Natural killer cell (primary cell): ENCODE data around the gene PRKAG2. TPM values are rescaled to one million over a fixed set of nuclear protein-coding genes. Genes with fewer than 3 reads are reported as not detected.
A peak's percentile ranks its signal among the peaks of the same experiment; 100 is the strongest.

ENCODE experiments used
- ATAC-seq, 3 donors: fragments of 150-1000 bp in 2 of 3; fragments of 200-7000 bp in 1 of 3; cut with Tn5 transposase; 1 replicate in 1 of 3; 2 replicates in 2 of 3; pipeline ENCODE4 v1.10.0; 2021; ENCODE audit warnings: mild to moderate bottlenecking in 2 of 3, moderate library complexity in 2 of 3
- DNase-seq, 2 donors: peaks; one replicate each; pipeline versions ENCODE4 v3.0.0 to v3.0.0-alpha.2; 2013 to 2021; ENCODE audit warnings: mixed read lengths in 1 of 2
- H3K27ac ChIP-seq: one replicate; pipeline ENCODE4 v1.5.1; 2013; ENCODE audit warnings: mild to moderate bottlenecking, low read length
- H3K27me3 ChIP-seq: one replicate; pipeline ENCODE4 v1.6.1; 2013; ENCODE audit warnings: low read length; ENCODE audit not compliant: control insufficient read depth, insufficient read depth
- H3K36me3 ChIP-seq: one replicate; pipeline ENCODE4 v1.6.1; 2013; ENCODE audit warnings: low read length; ENCODE audit not compliant: control insufficient read depth, insufficient read depth
- H3K4me1 ChIP-seq: one replicate; pipeline ENCODE4 v1.6.1; 2013; ENCODE audit warnings: low read length; ENCODE audit not compliant: control insufficient read depth, insufficient read depth
- H3K4me3 ChIP-seq: one replicate; pipeline ENCODE4 v1.5.1; 2013; ENCODE audit warnings: low read length
- H3K9me3 ChIP-seq: one replicate; pipeline ENCODE4 v1.6.1; 2013; ENCODE audit warnings: low read length; ENCODE audit not compliant: control insufficient read depth, insufficient read depth
- H3K27ac Mint-ChIP-seq, 2 donors: one replicate each; pipeline ENCODE4 v1.8.0; 2022; ENCODE audit warnings: mild to moderate bottlenecking in 2 of 2, mixed read lengths in 2 of 2, moderate library complexity in 1 of 2
- H3K27me3 Mint-ChIP-seq, 2 donors: one replicate each; pipeline ENCODE4 v1.8.0; 2022; ENCODE audit warnings: low read depth in 2 of 2, mixed read lengths in 2 of 2
- H3K36me3 Mint-ChIP-seq: one replicate; pipeline ENCODE4 v1.8.0; 2022; ENCODE audit warnings: mixed read lengths
- H3K4me1 Mint-ChIP-seq, 2 donors: one replicate each; pipeline ENCODE4 v1.8.0; 2022; ENCODE audit warnings: mixed read lengths in 2 of 2
- H3K4me3 Mint-ChIP-seq: one replicate; pipeline ENCODE4 v1.8.0; 2022; ENCODE audit warnings: mild to moderate bottlenecking, moderate library complexity, mixed read lengths
- H3K9me3 Mint-ChIP-seq, 2 donors: one replicate each; pipeline ENCODE4 v1.8.0; 2022; ENCODE audit warnings: mixed read lengths in 2 of 2
- WGBS: methylation state at CpG from one replicate; pipeline ENCODE4 v1.1.7; 2013; ENCODE audit warnings: missing lambda C conversion rate; ENCODE audit not compliant: insufficient coverage; 5-methylcytosine and 5-hydroxymethylcytosine counted together
- intact Hi-C: fragments of 100-400 bp; cut with micrococcal nuclease; formaldehyde crosslinking; loops from one replicate; pipeline ENCODE4 v1.14.2; 2022
- total RNA-seq, 4 donors: library from RNA; stranded (reverse); fragments of 120-200 nt in 1 of 4; gene quantifications; one replicate each; pipeline versions ENCODE4 v1.2.3 to v1.2.4, GENCODE V29; 2013 to 2022
- TF ChIP-seq, protein P1 (sequence below): fragments of 200-600 bp; IDR thresholded peaks from one replicate; pipeline ENCODE4 v1.8.0; 2022; ENCODE audit warnings: antibody characterized with exemption

PRKAG2 gene
- total RNA-seq, 3 donors from 2014 or later (not counting 1 experiment from before 2014, with no cell fraction given), result 42.6 to 66.5 (median 64.4) TPM

DNA sequence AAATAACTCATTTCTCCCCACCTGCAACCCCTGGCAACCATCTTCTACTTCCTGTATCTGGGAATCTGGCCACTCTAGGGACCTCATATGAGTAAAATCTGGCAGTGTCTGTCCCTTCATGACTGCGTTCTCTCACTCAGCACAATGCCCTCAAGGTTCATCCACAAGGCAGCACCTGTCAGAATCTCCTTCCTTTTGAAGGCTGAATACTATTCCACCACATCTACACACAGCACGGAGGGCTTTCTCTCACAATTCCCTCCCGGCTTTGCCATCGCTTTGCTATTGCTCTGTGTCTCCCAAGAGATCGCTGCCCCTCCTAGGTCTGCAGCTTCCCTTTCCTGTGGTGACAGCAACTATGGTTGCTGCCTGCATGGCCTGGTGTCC lies 182.5 kb downstream of the PRKAG2 start:
- 85% methylated on average over 5 of the region's 5 CpGs for WGBS
- Mint-ChIP-seq H3K4me1 (peaks cover 0 to 29% of the 10 kb centered on the region in 2 donors), H3K9me3 (no peaks in the 10 kb centered on the region), H3K36me3 (no peaks in the 10 kb centered on the region), H3K27ac (peak overlapping the region in 1 of 2 donors; percentile 40), H3K27me3 (no peaks in the 10 kb centered on the region), H3K4me3 (no peak overlapping the region)
- Histone ChIP-seq H3K4me1 (peaks cover 8% of the 10 kb centered on the region), H3K4me3 (no peak overlapping the region), H3K27ac (no peak overlapping the region), H3K27me3 (no peaks in the 10 kb centered on the region), H3K36me3 (no peaks in the 10 kb centered on the region), H3K9me3 (no peaks in the 10 kb centered on the region)
- intact Hi-C loops, result no loop called here
- ATAC-seq, result no peak
- DNase-seq, result no peak
- TF ChIP-seq, protein P1, sequence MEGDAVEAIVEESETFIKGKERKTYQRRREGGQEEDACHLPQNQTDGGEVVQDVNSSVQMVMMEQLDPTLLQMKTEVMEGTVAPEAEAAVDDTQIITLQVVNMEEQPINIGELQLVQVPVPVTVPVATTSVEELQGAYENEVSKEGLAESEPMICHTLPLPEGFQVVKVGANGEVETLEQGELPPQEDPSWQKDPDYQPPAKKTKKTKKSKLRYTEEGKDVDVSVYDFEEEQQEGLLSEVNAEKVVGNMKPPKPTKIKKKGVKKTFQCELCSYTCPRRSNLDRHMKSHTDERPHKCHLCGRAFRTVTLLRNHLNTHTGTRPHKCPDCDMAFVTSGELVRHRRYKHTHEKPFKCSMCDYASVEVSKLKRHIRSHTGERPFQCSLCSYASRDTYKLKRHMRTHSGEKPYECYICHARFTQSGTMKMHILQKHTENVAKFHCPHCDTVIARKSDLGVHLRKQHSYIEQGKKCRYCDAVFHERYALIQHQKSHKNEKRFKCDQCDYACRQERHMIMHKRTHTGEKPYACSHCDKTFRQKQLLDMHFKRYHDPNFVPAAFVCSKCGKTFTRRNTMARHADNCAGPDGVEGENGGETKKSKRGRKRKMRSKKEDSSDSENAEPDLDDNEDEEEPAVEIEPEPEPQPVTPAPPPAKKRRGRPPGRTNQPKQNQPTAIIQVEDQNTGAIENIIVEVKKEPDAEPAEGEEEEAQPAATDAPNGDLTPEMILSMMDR, result no peak

DNA sequence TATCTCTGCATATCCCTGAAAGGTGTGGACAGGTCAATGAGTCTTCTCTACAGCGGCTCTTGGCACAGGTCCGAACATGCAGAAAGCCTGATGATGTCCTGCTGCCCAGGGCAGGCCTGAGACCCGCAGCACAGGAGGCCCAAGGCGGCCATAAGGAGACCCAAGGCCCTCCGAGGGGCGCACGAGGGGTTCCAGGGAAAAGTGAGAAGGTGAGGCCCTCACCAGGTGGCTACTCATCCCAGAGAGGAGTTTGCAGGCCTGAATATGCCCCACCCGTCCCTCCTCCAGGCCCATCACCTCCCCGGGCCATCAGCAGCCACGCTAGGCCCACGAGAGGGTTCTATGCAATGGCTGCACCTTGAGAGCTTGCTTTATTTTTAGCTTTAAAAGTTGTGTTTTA lies 183.8 kb downstream of the PRKAG2 start:
- Mint-ChIP-seq H3K27me3 (no peaks in the 10 kb centered on the region), H3K9me3 (no peaks in the 10 kb centered on the region), H3K27ac (no peak overlapping the region), H3K4me1 (peaks cover 0 to 22% of the 10 kb centered on the region in 2 donors), H3K36me3 (no peaks in the 10 kb centered on the region), H3K4me3 (no peak overlapping the region)
- 87% methylated on average over 8 of the region's 11 CpGs for WGBS
- DNase-seq (no peak), ATAC-seq (no peak)
- H3K9me3 ChIP-seq, result no peaks in the 10 kb centered on the region
- H3K4me3 ChIP-seq, result no peak overlapping the region
- peaks cover 8% of the 10 kb centered on the region for H3K4me1 ChIP-seq
- H3K27ac ChIP-seq, result no peak overlapping the region
- no peaks in the 10 kb centered on the region for H3K27me3 ChIP-seq
- H3K36me3 ChIP-seq, result no peaks in the 10 kb centered on the region
- intact Hi-C loops, result no loop called here
- TF ChIP-seq, protein P1, result no peak

DNA sequence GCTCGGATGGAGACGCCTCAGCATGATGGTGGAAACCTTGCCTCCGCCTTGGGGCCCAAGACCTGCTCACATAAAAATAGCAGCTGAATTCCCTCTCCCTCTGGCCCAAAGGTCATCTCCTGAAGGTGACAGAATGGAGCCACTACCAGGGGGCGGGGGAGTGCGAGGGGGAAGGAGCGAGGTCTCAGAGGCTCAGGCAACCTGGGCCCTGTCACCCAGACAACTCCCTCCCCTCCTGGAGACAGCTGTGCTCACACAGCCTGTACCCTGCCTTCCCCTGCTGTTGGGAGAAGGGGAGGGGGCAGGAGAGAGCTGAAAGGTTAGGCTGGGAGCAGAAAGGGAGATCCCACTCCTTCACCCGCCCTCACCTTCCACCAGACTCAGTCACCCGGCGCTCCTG lies 184.2 kb downstream of the PRKAG2 start:
- Mint-ChIP-seq H3K4me3 (no peak overlapping the region), H3K9me3 (no peaks in the 10 kb centered on the region), H3K27me3 (no peaks in the 10 kb centered on the region), H3K36me3 (no peaks in the 10 kb centered on the region), H3K27ac (no peak overlapping the region), H3K4me1 (peaks cover 0 to 22% of the 10 kb centered on the region in 2 donors)
- H3K9me3 ChIP-seq, result no peaks in the 10 kb centered on the region
- TF ChIP-seq, protein P1, result no peak
- peaks cover 8% of the 10 kb centered on the region for H3K4me1 ChIP-seq
- no peaks in the 10 kb centered on the region for H3K36me3 ChIP-seq
- WGBS, result 92% methylated on average over 9 of the region's 9 CpGs
- DNase-seq (no peak), ATAC-seq (no peak)
- intact Hi-C loops, result no loop called here
- no peak overlapping the region for H3K4me3 ChIP-seq
- no peaks in the 10 kb centered on the region for H3K27me3 ChIP-seq
- no peak overlapping the region for H3K27ac ChIP-seq

DNA sequence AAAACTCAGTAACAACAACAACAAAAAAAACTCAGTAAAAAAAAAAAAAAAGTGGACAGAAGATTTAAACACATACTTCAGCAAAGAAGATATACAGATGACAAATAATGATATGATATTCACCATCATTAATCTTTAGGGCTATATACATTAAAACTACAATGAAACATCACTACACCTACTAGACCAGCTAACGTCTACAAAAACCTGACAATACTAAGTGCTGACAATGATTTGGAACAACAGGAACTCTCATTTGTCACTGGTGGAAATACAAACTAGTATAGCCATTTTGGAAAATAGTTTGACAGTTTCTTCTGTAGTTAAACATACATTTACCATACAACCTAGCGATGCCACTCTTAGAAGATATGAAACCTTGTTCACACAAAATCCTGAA lies 185.5 kb downstream of the PRKAG2 start:
- H3K27me3 ChIP-seq, result no peaks in the 10 kb centered on the region
- intact Hi-C loops, result no loop called here
- no peak overlapping the region for H3K4me3 Mint-ChIP-seq
- no peaks in the 10 kb centered on the region for H3K9me3 ChIP-seq
- peaks cover 8% of the 10 kb centered on the region for H3K4me1 ChIP-seq
- H3K9me3 Mint-ChIP-seq, result no peaks in the 10 kb centered on the region
- H3K36me3 Mint-ChIP-seq, result no peaks in the 10 kb centered on the region
- peaks cover 0 to 15% of the 10 kb centered on the region in 2 donors for H3K4me1 Mint-ChIP-seq
- H3K36me3 ChIP-seq, result no peaks in the 10 kb centered on the region
- no peak overlapping the region for H3K27ac Mint-ChIP-seq
- TF ChIP-seq, protein P1, result no peak
- 42% methylated on average over 2 of the region's 2 CpGs for WGBS
- ATAC-seq (no peak), DNase-seq (no peak)
- H3K27ac ChIP-seq, result no peak overlapping the region
- no peak overlapping the region for H3K4me3 ChIP-seq
- H3K27me3 Mint-ChIP-seq, result no peaks in the 10 kb centered on the region
